Uterus (tissue), 4 donors: Measurements from ENCODE around the gene BUD31. TPM values are rescaled to one million over a fixed set of nuclear protein-coding genes. Genes with fewer than 3 reads are reported as not detected.

Experiments used
- DNase-seq, 2 donors: peaks; one replicate each; pipeline ENCODE4 v3.0.0-alpha.2; 2019 to 2020
- H3K27ac ChIP-seq, 2 donors: fragments of 200-600 bp; sonication (generic); 1 replicate in 1 of 2; 2 replicates in 1 of 2; pipeline ENCODE4 v1.5.1; 2016 to 2018
- H3K27me3 ChIP-seq, 2 donors: fragments of 200-600 bp; sonication (generic); one replicate each; pipeline ENCODE4 v1.5.1; 2018 to 2019; ENCODE audit warnings: control low read depth in 1 of 2
- H3K36me3 ChIP-seq, 2 donors: fragments of 200-600 bp; sonication (generic); one replicate each; pipeline ENCODE4 v1.5.1; 2019; ENCODE audit warnings: control low read depth in 1 of 2
- H3K4me1 ChIP-seq, 2 donors: fragments of 200-600 bp; sonication (generic); one replicate each; pipeline ENCODE4 v1.5.1; 2018 to 2019; ENCODE audit warnings: control low read depth in 1 of 2
- H3K4me3 ChIP-seq, 2 donors: fragments of 200-600 bp; sonication (generic); 1 replicate in 1 of 2; 2 replicates in 1 of 2; pipeline ENCODE4 v1.5.1; 2018 to 2019; ENCODE audit warnings: mild to moderate bottlenecking in 1 of 2
- H3K9me3 ChIP-seq, 2 donors: fragments of 200-600 bp; sonication (generic); one replicate each; pipeline ENCODE4 v1.5.1; 2019; ENCODE audit warnings: control low read depth in 1 of 2
- POLR2A ChIP-seq, 2 donors: fragments of 450-650 bp; IDR thresholded peaks; one replicate each; pipeline ENCODE4 v1.6.1; 2016; ENCODE audit warnings: antibody characterized with exemption in 2 of 2, mild to moderate bottlenecking in 1 of 2, moderate library complexity in 1 of 2
- intact Hi-C: fragments of 100-400 bp; cut with DNase I; formaldehyde crosslinking; loops from one replicate; pipeline ENCODE4 v1.15.1; 2023; ENCODE audit warnings: low total_unique reads
- total RNA-seq, 4 donors: library from RNA; depleted of rRNA in 3 of 4; stranded (reverse); fragments of >200 nt in 3 of 4; gene quantifications; one replicate each; pipeline versions ENCODE4 v1.1.0 to v1.2.4, GENCODE V29; 2014 to 2023
- TF ChIP-seq, protein P1 (sequence below), 4 experiments: fragments of 200-600 bp in 2 of 4; fragments of 450-650 bp in 2 of 4; sonication (generic) in 2 of 4; IDR thresholded peaks; one replicate each; pipeline ENCODE4 v1.5.1; 2016 to 2019; ENCODE audit warnings: antibody characterized with exemption in 4 of 4, mild to moderate bottlenecking in 2 of 4, moderate library complexity in 1 of 4
- donor health status: DM: yes; HTN: yes; CAD: no.

Gene BUD31
- total RNA-seq, 4 donors from 2014 or later: 29.4 to 93.2 (median 54.4) TPM

DNA sequence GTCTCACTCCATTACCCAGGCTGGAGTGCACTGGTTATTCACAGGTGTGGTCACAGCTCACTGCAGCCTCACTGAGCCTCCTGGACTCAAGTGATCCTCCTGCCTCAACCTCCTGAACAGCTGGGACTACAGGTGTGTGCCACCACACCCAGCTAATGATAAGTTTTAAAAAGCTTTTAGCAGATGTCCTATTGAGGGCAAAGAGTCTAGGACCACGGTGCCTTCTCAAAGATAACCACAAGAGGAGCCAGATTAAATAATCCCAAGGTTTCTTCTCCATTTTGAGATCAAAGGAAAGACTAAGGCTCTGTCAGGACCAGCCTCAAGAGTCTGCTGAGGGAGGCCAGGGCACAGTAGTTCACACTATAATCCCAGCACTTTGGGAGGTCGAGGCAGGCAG, 52.5 kb downstream of the BUD31 start:
- Histone ChIP-seq H3K27ac (no peak overlapping the region), H3K4me3 (no peak overlapping the region), H3K36me3 (no peaks in the 10 kb centered on the region), H3K27me3 (no peaks in the 10 kb centered on the region), H3K4me1 (peaks cover 0 to 4% of the 10 kb centered on the region in 2 donors), H3K9me3 (no peaks in the 10 kb centered on the region)
- intact Hi-C loops: no loop called here
- no peak for TF ChIP-seq POLR2A (IDR thresholded peaks at IDR 0.05)
- TF ChIP-seq, protein P1, sequence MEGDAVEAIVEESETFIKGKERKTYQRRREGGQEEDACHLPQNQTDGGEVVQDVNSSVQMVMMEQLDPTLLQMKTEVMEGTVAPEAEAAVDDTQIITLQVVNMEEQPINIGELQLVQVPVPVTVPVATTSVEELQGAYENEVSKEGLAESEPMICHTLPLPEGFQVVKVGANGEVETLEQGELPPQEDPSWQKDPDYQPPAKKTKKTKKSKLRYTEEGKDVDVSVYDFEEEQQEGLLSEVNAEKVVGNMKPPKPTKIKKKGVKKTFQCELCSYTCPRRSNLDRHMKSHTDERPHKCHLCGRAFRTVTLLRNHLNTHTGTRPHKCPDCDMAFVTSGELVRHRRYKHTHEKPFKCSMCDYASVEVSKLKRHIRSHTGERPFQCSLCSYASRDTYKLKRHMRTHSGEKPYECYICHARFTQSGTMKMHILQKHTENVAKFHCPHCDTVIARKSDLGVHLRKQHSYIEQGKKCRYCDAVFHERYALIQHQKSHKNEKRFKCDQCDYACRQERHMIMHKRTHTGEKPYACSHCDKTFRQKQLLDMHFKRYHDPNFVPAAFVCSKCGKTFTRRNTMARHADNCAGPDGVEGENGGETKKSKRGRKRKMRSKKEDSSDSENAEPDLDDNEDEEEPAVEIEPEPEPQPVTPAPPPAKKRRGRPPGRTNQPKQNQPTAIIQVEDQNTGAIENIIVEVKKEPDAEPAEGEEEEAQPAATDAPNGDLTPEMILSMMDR (IDR thresholded peaks at IDR 0.05): no peak
- DNase-seq: no peak

DNA sequence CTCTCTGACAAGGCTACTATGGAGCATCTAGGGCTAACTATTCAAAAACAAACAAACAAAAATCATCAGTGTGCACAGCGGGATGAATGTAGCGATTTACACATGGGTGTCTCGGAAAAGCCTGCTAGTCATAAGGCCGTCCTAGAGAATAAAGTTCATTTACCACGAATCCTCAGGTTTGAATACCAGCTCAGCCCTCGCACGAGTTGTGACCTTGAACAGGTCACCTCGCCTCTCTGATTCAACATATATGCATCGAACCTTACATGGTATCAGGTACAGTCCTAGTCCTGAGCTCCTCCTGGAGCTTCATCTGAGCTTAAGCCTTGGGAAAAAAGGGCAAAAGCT, 56.6 kb downstream of the BUD31 start:
- Histone ChIP-seq H3K9me3 (no peaks in the 10 kb centered on the region), H3K27ac (peak overlapping the region; percentile 78 to 83), H3K36me3 (no peaks in the 10 kb centered on the region), H3K4me1 (peaks cover 0 to 4% of the 10 kb centered on the region in 2 donors), H3K27me3 (no peaks in the 10 kb centered on the region), H3K4me3 (peak overlapping the region; percentile 67 to 80)
- intact Hi-C loops: no loop called here
- TF ChIP-seq, protein P1 (IDR thresholded peaks at IDR 0.05): no peak
- no peak for TF ChIP-seq POLR2A (IDR thresholded peaks at IDR 0.05)
- no peak for DNase-seq

DNA sequence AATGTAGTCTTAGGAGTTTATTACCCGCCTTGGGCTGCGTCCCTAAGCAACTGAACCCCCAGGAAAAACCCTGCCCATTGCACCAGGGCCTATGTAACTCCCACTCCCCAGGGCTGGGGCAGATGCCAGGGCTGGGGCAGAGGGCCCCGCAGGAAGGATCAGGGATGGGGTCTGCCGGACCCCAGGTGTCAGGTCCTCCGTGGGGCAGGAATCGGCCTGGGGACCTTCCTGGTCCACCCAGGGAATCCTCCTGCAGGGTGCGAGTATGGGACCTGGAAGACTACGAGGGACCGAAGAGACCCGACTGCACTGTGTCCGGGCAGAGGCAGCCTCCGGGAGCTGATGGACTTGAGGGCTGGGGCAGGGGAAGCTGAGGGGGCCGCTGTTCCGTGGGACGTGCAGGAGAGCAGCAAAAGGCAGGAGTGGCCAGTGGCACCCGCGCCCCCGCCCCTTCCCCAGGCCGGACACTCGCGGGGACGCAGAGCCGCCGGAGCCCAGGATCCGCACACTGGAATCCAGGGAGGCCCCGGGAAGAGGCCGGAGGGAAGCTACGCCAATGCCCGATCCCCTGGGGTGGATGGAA, 59.7 kb downstream of the BUD31 start:
- H3K4me1 ChIP-seq: peaks cover 0 to 8% of the 10 kb centered on the region in 2 donors
- no peak overlapping the region for H3K4me3 ChIP-seq
- intact Hi-C loops: no loop called here
- H3K9me3 ChIP-seq: no peaks in the 10 kb centered on the region
- DNase-seq: no peak
- H3K27ac ChIP-seq: no peak overlapping the region
- TF ChIP-seq POLR2A (IDR thresholded peaks at IDR 0.05): no peak
- TF ChIP-seq, protein P1 (IDR thresholded peaks at IDR 0.05): no peak
- no peaks in the 10 kb centered on the region for H3K27me3 ChIP-seq
- no peaks in the 10 kb centered on the region for H3K36me3 ChIP-seq

Other genes with a start within 250 kb of the BUD31 start
- not detected for gene KPNA7, start 200.9 kb upstream of the BUD31 start, total RNA-seq
- gene MYH16, start 136.1 kb upstream of the BUD31 start, total RNA-seq: not detected
- gene ARPC1A, start 83.1 kb upstream of the BUD31 start, total RNA-seq: 100 to 1,000 TPM in 3 of 4 donors, 10 to 100 TPM in 1; 76.5 to 118 (median 103) TPM
- 100 to 1,000 TPM in 3 of 4 donors, 10 to 100 TPM in 1; 74.5 to 275 (median 196) TPM for gene ARPC1B, start 34.2 kb upstream of the BUD31 start, total RNA-seq
- gene PDAP1, start 372 bp upstream of the BUD31 start, total RNA-seq: 100 to 1,000 TPM in 1 of 4 donors, 10 to 100 TPM in 3; 39.9 to 185 (median 72.1) TPM
- 10 to 100 TPM in 1 of 4 donors, 1 to 10 TPM in 3; 1.2 to 17.4 (median 7.5) TPM for gene PTCD1, start 29.8 kb downstream of the BUD31 start, total RNA-seq
- 10 to 100 TPM; 23.8 to 67.9 (median 38.4) TPM for gene CPSF4, start 30.0 kb downstream of the BUD31 start, total RNA-seq
- 100 to 1,000 TPM; 135 to 598 (median 384) TPM for gene ATP5MF, start 57.2 kb downstream of the BUD31 start, total RNA-seq
- 10 to 100 TPM in 3 of 4 donors, 1 to 10 TPM in 1; 1.5 to 24.5 (median 16.8) TPM for gene ZNF789, start 63.9 kb downstream of the BUD31 start, total RNA-seq
- gene ZNF394, start 91.3 kb downstream of the BUD31 start, total RNA-seq: 10 to 100 TPM; 22.8 to 55.0 (median 43.3) TPM
- 10 to 100 TPM in 1 of 4 donors, 1 to 10 TPM in 3; 3.1 to 15.5 (median 9.2) TPM for gene ZKSCAN5, start 95.7 kb downstream of the BUD31 start, total RNA-seq
- gene FAM200A, start 143.1 kb downstream of the BUD31 start, total RNA-seq: 10 to 100 TPM in 1 of 4 donors, 1 to 10 TPM in 3; 1.3 to 22.6 (median 5.1) TPM
- 100 to 1,000 TPM in 2 of 4 donors, 10 to 100 TPM in 2; 37.1 to 142 (median 99.9) TPM for gene ZNF655, start 149.7 kb downstream of the BUD31 start, total RNA-seq
- 1 to 10 TPM in 1 of 4 donors, under 1 TPM in 3; 0.29 to 2.2 (median 0.66) TPM for gene TMEM225B, start 189.3 kb downstream of the BUD31 start, total RNA-seq
- gene ZSCAN25, start 208.0 kb downstream of the BUD31 start, total RNA-seq: 10 to 100 TPM in 3 of 4 donors, 1 to 10 TPM in 1; 6.8 to 26.9 (median 22.8) TPM